GM18909 (cell line): ENCODE data around the gene ABCA13.

ENCODE experiments used
- ATAC-seq: cut with Tn5 transposase; IDR thresholded peaks from one replicate; pipeline ENCODE4 v1.9.1; 2021; ENCODE audit warnings: mild to moderate bottlenecking; ENCODE audit not compliant: unreplicated experiment, poor library complexity

Gene ABCA13

DNA sequence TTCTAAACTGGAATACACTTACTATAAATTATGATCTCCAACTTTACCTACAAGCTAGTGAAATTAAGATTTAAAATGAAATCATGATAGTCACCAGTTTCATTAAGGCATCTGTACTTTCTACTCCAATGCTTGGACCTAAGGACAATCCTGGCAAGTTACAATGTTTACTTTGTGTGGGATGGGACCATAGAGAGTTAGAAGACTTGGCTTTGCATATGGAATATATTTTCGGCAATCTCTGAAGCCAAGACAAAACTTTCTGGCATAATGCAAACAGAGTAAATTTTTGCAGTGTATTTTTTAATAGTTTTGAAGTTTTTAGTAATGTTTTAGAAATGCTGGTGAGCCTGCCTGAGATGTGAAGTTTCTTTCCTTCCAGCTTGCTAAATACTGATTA lies 248.9 kb downstream of the ABCA13 start:
- no peak for ATAC-seq

DNA sequence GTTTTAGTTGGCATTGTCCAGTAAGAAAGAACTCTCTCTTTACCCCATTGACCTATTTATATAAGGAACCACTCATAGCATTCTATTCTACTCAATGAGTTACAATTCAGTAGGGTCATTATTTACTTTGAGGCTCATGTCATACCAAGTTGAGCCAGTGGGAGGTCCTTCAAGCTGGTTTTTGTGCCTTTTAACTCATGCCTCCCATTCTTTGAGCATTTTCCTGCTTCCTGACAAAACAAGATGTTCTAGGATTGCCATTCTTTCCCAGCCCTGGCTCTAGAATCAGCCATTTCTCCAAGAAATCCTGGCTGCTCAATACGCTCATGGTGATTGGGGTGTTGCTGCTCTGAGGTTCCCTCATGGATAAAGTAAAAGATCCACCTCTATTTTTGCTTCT lies 250.1 kb downstream of the ABCA13 start:
- ATAC-seq: no peak

DNA sequence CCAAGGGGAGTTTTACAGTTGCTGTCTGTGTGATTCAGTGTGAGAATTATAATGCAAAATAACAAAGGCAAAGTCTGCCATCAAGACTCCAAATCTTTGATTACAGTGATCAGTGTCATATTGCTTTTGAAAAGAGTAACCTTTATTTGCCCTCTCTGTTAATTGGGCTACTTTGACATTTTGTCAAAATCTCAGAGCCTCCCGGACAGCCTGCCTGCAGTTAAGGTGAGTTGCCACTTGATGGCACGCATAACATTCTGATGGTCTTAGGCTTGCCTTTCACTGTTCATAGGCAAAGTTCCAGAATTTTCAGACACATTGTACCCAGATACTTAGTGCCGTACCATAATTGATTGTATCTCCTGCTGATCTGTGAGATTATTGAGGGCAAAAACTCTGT lies 253.5 kb downstream of the ABCA13 start:
- ATAC-seq: no peak

DNA sequence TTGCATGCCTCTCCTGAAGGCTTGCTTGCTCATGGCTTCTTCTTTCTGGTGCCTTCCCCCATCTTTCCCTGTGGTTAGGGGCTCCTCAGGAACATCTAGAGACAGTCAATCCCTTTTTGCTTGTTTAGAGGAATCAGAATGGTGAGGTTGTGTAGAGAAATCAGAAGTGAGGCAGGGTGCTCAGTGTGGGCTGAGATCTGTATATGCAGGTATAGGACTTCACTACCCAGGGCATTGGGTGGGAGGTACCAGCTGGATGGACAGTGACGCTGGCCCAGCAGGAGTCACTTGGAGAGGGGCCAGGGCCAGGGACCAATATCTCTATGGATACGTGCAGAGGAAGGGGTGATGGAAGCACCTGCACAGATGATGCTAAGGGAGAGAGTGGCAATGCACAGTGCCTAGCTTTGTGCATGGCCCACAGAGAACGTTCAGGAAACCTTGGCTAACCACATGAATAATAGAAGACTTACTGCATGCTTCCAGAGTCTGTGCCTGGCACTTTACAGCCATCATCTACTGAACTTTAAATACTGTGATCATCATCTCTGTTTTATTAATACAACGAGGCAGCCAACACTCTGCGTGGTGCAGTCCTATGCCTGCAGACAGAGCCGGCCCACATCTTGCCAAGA lies 255.2 kb downstream of the ABCA13 start:
- ATAC-seq: no peak

DNA sequence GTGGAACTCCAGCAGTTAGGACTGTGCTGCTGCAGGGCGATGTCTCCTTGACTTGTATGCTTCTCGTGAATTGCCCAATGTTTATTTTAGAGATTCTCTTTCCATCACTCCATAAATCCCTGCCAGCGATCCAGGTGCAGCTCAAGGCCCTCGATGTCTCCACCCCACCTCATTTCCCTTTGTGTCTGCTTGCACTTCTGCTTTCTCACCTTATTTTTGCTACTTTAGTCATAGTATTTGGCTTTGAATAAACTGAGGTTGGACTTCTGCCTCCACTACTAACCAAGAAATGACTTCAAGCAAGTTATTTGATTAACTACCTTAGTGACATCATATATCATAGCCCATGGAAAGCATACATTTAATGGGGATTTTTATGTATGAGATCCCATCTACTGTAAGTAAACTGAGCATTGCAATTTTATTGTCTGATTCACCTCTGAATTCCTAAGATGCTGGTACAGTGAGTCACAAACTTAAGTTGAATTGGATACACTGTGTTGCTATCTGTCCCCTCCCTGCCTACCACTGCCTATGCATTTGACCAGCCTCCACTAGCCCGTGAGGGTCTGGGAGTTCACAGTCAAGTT lies 255.8 kb downstream of the ABCA13 start:
- ATAC-seq: no peak

DNA sequence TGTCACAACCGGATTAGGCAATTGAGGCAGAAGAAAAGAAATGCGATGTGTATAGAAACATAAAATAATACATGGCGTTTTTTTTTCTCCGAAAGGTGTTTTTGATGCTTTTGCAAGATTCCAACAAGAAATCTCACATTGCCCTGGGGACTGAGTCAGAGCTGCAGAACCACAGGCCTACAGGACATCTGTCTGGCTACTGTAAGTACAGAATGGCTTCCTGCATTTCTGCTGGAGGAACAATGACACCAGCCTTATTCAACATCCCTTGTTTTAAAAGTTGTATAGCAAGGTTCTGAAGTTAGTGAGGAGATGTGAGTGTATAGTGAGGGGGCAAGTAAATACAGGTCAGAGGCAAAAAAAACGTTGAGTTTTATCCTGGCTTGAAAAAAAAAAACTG lies 256.4 kb downstream of the ABCA13 start:
- ATAC-seq: no peak

DNA sequence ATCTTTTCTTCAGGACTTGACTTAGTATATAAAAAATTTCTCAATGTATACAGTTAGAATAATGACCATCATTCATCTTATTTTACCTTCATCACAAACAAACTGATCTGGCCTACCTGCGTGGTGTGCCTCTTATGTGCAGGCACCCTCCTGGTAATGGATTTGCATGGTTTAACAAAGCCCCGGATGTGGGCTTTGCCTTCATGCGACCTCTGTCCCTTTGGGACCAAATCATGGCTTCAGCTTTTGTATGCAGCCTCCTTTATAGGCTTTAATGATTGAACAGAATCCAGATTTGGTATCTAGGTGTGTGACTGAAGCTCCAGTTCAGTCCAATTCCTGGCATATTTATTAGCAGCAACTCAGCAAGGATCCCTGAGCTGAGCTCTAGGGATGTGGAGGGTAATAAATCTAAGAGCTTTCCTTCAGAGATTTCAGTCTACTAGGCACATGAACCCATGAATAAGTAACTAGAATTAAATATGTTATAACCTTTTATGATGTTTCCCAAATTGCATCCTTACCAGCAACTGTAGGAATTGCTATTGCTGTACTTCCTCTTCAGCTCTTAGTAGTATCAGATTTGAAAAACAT lies 256.9 kb downstream of the ABCA13 start:
- ATAC-seq: no peak

DNA sequence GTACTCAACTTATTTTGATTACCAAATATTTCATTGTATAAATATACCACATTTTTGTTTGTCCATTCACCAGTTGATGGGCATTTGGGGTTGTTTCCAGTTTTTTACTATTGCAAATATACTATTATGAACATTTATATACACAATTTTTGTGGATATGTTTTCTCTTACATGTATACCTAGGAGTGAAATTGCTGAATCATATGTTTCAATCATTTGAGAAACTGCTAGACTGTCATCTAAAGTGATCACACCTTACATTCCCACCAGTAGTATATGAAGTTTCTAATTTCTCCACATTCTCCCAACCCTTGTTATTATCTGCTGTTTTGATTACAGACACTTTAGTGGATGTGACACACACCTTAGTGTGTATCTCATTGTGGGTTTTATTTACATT lies 257.9 kb downstream of the ABCA13 start:
- no peak for ATAC-seq

DNA sequence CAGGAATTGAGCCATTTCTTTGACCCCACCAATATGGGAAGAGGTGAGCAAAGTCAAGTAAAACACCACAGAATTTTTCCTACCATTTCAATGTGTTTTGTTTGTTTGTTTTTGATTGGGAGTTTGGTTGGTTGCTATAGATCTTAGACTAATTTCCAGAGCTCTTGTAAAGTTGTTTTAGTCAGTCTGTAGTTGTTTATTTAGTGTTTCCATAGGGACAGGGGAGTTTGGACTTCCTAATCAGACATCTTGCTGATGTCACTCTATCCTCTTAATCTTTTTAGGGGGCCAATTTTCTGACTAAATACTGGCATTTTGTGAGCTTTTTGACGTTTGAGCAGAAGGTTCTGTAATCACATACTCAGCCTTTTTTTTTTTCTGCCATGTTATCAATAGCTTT lies 266.9 kb downstream of the ABCA13 start:
- no peak for ATAC-seq

DNA sequence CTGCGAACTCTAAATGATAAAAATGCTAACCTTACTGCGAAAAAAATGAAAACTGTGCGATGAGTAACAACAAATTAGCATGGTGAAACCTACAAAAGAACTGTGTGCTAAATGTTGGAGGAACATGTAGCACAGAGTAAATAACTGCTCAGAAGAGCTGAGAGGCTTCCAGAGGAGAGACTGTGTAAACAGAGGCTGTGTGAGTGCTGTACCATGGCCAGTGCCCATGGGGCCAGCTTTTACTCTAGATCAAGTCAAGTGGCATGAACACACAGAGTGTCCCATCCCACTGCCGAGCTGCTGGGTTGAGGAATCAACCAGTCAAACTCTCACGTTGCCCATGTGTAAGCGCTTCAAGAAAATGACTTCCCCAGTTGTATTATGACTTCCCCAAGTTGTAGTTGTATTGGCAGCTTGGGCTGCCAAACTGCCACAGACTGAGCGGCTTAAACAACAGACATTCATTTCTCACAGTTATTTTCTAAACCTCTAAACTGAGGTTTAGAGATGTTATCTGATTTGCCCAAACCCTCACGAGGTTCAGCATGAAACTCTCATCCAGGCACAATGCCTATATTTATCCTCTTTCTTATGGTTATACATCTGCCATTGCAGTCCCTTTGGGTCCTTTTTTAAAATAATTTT lies 270.7 kb downstream of the ABCA13 start:
- no peak for ATAC-seq

DNA sequence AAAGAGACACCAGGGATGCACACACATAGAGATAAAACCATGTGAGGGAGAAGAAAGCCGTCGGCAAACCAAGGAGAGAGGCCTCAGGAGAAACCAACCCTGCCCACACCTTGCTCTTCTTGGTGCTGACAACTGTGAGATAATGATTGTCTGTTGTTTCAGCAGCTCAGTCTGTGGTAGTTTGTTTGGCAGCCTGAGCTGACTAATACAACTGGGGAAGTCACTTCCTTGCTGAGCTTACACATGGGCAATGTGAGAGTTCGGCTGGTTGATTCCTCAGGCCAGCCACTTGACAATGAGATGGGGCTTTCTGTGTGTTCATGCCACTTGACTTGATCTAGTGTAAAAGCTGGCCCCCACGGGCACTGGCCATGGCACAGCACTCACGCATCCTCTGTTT lies 271.8 kb downstream of the ABCA13 start:
- ATAC-seq: no peak

DNA sequence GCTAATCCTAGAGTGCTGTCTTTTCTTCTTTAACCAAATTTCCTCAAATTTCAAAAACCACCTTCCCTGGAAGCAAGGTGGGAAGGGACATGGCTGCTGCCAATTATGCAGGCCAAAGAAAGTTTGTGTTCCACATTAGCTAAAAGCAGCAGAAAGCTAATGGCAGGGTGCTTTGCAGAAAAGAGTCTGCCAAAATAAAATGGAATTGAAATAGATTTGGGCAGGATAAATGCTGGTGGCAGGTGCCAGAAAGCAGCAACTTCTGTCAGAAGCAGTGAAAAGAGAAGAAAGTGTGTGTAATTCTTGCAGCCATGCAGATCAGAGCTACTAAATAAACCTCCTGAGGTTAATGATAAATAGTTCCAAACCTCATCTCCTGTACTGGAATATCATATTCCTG lies 275.5 kb downstream of the ABCA13 start:
- no peak for ATAC-seq

DNA sequence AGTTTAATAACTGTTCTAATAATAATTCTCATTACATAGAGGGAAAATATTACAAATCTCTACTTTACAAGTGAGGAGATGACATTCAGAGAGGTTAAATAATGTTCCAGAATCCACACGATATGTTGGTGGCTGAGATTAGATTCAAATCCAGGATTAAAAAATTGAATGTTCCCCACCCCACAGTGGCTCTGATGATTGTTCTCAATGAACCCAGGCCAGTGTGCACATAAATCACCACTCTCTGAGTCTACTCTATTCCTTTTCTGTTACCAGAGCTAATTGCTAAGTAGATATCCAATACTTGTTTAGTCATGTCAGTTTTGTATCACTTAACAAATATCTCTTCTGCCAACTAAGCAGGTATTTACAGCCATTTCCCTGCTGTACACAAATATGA lies 281.0 kb downstream of the ABCA13 start:
- ATAC-seq: no peak

DNA sequence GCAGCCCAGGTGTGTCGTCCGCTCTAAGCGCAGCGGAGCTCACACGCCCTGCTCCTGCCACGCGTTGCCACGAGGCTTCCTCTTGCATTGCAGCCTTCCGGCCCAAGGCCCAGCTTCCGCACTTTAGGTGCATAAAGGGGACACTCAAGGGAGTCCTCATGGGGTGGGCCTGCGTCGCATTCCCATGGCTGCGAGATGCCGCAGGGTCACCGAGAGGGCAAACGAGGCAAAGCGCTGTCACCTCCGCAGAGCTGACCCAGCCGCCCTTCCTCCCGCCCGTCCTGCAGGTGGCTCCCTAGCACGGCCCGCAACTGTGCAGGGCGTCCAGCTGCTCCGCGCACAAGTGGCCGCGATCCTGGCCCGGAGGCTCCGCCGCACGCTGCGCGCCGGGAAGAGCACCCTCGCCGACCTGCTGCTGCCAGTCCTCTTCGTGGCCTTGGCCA lies 283.5 kb downstream of the ABCA13 start:
- no peak for ATAC-seq

DNA sequence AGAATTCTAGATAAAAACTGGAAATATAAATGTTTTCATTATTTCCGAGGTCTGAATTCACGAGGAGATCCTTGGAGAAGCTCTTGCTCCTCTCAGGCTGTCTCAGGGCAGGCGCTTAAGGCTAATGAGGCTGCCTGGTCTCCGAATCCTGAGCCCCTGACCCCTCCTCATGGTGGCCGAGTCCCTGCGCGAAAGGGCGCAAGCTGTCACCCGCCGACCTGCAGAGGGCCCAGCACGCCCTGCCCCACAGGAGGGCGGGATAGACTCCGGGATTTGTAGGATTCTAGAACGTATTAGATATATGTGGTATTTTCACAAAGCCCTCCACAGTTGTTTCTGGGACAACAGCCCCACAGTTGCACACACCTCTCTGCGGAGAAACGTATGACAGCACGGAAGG lies 284.1 kb downstream of the ABCA13 start:
- no peak for ATAC-seq

DNA sequence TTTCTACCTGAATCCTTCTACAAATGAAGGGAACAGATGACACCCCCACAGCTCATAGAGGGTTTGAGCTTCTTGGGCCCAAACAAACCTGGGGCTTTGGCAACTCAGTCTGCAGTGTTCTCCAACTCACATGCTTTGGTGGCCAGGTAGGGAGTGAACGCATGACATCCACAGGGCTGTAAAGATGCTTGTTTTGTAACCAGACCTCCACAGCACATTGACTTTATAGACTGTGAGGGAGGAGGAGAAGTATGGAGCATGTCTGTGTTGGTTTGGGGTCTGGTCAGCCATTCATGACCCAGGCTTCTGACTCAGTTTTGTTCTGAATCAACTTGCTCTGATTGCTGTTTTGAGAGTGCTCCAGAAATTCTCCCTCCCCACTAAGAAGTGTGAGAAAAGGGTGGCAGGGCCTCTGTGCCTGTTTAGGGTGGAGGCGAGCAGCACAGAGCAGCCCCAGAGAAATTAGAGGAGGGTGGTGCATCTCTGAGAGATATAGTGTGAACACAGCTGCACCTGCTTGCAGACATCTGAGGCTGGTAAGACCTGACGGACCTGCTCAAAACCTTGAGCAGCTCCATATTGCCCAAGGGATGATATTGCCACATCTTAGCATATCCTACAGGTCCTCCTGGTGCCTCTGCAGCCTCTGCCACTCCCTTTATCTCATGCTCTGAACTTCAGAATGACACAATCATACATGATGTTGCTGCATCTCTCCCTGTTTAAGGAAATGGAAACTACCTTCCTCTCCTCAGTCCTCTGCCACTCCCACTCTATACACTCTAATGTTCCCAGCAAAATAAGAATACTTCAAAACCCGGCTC lies 287.7 kb downstream of the ABCA13 start:
- no peak for ATAC-seq

DNA sequence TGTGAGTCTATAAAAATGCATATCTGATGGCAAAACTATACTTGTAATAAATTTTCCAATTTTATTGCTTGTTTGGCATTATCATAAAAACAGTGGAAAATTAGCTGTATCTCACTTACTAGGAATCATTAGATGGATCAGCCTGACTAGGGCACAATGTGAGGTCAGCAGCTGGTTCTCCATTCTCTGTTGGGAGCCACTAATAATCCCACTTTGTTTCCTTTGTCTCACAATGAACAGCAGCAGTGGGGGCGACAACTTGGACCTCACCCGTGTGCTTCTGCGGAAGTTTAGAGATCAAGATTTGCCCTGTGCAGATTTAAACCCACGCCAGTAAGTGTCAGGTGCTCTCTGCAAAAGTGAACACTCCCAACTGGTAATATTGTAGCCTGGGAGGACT lies 295.5 kb downstream of the ABCA13 start:
- no peak for ATAC-seq

DNA sequence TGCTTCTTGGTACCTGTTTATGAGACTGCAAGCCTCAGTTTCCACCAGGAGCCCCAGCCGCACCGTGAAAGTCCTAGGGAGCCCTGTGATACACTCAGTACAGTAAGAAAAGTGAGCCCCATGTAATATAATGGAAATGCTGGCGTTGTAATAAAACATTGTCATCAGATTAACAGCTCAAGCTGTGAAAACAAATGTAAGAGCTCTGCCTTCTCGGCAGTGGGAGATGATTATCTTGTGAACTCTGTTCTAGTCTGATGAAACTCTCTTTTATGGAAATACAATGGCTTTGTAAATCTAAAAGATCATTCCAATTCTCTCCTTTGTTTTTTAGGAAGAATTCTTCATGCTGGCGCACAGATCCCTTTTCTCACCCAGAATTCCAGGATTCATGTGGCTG lies 299.9 kb downstream of the ABCA13 start:
- no peak for ATAC-seq

DNA sequence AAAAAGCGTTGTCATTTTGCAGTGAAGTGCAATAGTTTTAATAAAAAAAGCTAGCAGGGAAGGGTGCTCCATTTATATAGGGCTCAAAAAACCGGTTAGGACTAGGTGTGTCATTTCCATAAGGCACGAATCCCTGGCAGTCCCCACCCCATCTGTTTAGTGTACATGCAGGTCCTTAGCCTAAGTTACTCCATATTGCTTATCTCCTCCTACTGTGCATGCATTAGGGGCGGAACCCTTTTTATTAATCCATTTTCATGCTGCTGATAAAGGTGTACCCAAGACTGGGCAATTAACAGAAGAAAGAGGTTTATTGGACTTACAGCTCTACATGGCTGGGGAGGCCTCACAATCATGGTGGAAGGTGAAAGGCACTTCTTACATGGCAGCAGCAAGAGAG lies 301.4 kb downstream of the ABCA13 start:
- ATAC-seq: no peak

DNA sequence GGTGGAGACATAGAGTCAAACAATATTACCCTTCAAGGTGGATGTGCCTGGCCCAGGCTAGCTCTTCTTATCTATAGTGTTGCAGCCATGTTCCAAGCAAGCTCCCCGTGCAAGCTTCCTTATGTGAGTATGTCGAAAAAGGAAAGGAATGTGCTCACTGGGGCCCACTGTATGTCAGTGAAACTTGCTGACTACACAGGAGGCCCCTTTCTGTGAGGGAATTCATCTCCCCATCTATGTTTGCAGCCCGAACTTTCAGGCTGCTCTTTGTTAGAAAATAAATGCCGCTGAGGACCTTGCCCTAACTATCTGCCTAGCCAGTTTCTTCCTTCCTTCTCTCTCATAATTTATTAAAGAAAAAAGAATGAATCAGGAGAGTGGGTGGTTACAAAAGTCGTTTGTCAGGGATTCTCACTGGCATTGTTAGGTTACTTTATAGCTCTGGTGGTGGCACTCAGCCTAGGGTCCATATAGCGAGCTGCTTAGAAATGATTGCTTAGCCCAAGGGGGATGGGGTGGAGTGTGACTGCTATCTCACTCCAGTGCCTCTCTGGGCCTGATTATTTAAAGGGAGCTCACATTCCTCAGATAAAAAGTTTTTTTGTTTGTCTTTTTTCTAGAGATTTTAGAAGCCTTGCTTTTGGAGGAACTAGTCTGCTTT lies 302.1 kb downstream of the ABCA13 start:
- ATAC-seq: no peak
